GM21786 (cell line): Measurements from ENCODE around the gene DUSP22.

Experiments
- ATAC-seq: cut with Tn5 transposase; IDR thresholded peaks from one replicate; pipeline ENCODE4 v1.9.1; 2021; ENCODE audit not compliant: unreplicated experiment

Gene DUSP22

GRCh38 chr6:392441-393390 is 100.4 kb downstream of the DUSP22 start:
- ATAC-seq = no peak

- no peak for ATAC-seq
Observed at GRCh38 chr6:393391-394221, 101.3 kb downstream of the DUSP22 start.

DNA sequence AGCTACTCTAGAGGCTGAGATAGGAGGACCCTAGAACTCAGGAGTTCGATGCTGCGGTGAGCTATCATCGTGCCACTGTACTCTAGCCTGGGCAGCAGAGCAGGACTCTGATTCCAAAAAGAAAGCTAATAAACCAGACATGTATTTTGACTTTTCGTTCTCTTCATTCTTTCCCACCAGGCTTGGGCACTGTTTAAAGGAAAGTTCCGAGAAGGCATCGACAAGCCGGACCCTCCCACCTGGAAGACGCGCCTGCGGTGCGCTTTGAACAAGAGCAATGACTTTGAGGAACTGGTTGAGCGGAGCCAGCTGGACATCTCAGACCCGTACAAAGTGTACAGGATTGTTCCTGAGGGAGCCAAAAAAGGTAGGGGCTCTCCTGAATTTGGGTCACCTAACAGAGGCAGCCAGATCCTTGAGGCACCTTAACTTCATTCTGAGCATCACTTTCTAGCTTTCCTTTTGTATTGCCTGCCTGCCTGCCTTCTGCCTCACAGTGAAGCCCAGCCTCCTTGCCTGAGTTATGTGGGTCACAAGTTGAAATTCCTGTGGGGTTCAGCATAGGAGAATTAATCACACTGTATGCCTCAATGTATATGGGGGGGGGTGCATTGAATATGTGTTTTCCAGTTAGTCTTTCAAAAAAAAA is 102.5 kb downstream of the DUSP22 start:
- ATAC-seq = no peak

DNA sequence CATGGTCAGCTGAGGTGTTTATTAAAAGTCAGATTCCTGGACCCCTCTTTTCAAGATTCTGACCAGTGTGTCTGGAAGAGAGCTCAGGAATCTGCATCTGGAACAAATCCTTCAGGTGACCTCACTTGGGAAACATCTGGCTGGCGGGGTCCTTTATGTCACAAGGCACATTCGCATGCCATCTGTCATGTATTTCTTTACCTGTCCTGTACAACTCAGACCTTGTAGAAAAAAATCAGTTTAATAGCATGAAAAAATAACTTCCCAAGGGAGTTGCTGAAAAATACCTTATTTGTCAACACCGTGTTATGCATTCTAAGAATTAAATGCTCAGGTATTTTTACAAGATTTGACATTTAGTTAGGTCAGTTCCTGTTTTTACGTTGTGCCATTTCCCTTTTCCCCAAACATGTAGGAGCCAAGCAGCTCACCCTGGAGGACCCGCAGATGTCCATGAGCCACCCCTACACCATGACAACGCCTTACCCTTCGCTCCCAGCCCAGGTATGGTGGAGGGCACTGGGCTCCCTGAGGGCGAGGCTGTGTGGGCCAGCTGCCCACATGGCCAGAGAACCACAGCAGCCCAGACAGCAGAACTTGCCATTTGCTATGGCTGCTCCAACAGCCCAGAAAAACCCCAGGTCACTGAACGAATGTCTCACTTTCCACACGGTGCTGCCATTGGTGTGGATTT is 103.3 kb downstream of the DUSP22 start:
- ATAC-seq = no peak

- ATAC-seq = no peak
Observed at GRCh38 chr6:396126-396520, 103.8 kb downstream of the DUSP22 start.

GRCh38 chr6:397056-397455 is 104.8 kb downstream of the DUSP22 start:
- no peak for ATAC-seq

GRCh38 chr6:397604-398003 is 105.3 kb downstream of the DUSP22 start:
- no peak for ATAC-seq

DNA sequence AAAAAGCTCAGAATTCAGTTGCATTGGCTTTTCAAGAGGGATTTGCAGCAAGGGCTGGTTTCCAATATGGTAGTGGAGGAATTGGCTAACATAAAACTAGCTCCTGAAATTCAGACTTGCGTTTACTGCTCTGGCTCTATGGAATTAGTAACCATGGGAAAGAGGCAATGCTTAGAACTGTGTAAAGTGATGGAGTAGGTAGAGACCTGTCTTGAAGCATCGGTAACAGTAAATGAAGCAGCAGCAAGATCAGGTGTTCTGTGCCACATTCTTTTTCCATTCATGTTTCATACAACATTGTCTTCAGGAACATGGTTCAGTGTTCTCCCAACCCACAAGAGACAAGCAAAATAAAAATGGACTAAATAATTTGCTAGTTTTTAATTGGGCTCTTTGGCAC is 105.8 kb downstream of the DUSP22 start:
- ATAC-seq = no peak

- no peak for ATAC-seq
Observed at GRCh38 chr6:398558-399078, 106.3 kb downstream of the DUSP22 start.

DNA sequence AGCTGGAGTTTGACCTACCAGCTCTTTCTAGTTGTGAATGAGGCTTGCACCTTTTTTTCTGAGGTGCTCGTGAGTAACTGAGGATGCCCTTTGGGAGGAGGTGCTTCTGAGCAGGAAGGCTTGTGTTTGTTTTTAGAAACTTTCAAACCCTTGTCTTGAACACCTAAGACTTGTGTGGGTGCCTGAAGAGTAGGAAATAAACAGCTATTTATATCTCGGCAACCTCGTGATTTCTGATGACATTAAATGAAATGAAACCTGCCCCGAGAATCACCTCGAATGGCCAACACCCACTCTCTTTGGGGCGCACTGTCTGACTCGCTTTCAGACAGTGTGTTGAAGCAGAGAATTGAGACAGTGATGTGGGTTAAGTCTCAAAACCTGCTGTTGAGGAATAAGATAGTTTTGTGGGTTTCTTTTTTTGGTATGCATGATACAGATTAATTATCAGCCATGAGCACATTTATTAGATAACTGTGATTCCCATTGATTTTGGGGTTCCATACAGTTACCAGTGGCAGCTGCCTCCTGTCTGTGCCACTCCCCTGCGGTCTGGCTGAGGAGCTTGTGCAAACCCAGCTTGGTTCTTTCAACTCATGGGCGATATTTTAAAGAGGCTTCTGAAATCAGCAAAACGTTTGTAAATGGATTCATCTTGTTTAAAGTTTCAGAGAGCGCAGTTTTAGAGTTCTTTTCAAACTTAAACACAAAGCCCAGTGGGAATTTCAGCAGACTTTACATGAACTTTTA is 107.7 kb downstream of the DUSP22 start:
- ATAC-seq = peak; percentile 46

GRCh38 chr6:400815-401214 is 108.5 kb downstream of the DUSP22 start:
- ATAC-seq = no peak
